GM18508 (cell line): ENCODE data around the gene LRP3.
A peak's percentile ranks its signal among the peaks of the same experiment; 100 is the strongest.

Source experiments
- ATAC-seq: cut with Tn5 transposase; IDR thresholded peaks from one replicate; pipeline ENCODE4 v1.9.1; 2021; ENCODE audit warnings: moderate number of reproducible peaks; ENCODE audit not compliant: insufficient read depth, unreplicated experiment

Gene LRP3

GRCh38 chr19:33233056-33233873, 39.1 kb downstream of the LRP3 start:
- ATAC-seq = no peak

- no peak for ATAC-seq
Measured at GRCh38 chr19:33234092-33234491, 40.0 kb downstream of the LRP3 start.

- no peak for ATAC-seq
Measured at GRCh38 chr19:33234736-33235135, 40.6 kb downstream of the LRP3 start.

- ATAC-seq = peak; percentile 91
Measured at GRCh38 chr19:33235269-33235995, 41.3 kb downstream of the LRP3 start.

GRCh38 chr19:33235996-33236350, 41.8 kb downstream of the LRP3 start:
- no peak for ATAC-seq

- no peak for ATAC-seq
Measured at GRCh38 chr19:33236696-33237390, 42.7 kb downstream of the LRP3 start.

- ATAC-seq = no peak
Measured at GRCh38 chr19:33238481-33239149, 44.5 kb downstream of the LRP3 start.

GRCh38 chr19:33239223-33239975, 45.3 kb downstream of the LRP3 start:
- no peak for ATAC-seq

GRCh38 chr19:33240181-33240771, 46.1 kb downstream of the LRP3 start:
- ATAC-seq = no peak

GRCh38 chr19:33241091-33241529, 47.0 kb downstream of the LRP3 start:
- no peak for ATAC-seq

- ATAC-seq = no peak
Measured at GRCh38 chr19:33241530-33242101, 47.5 kb downstream of the LRP3 start.

GRCh38 chr19:33242131-33242530, 48.0 kb downstream of the LRP3 start:
- no peak for ATAC-seq

GRCh38 chr19:33242911-33243310, 48.8 kb downstream of the LRP3 start:
- ATAC-seq = no peak

GRCh38 chr19:33245948-33246708, 52.0 kb downstream of the LRP3 start:
- ATAC-seq = no peak

- no peak for ATAC-seq
Measured at GRCh38 chr19:33246709-33247440, 52.7 kb downstream of the LRP3 start.

- no peak for ATAC-seq
Measured at GRCh38 chr19:33247441-33247819, 53.3 kb downstream of the LRP3 start.

- ATAC-seq = no peak
Measured at GRCh38 chr19:33248104-33248503, 54.0 kb downstream of the LRP3 start.

GRCh38 chr19:33248553-33248953, 54.4 kb downstream of the LRP3 start:
- ATAC-seq = no peak
